RCC 7860 (cell line): Measurements from ENCODE around the gene COL4A2.

ENCODE experiments used
- DNase-seq: peaks from one replicate; pipeline ENCODE4 v3.0.0-alpha.2; 2015; ENCODE audit warnings: low spot score
- FAIRE-seq: peaks from 2 replicates; lab custom pipeline; 2012; peaks lifted over from hg19 to GRCh38; lab: Jason Lieb, UNC

Gene COL4A2

GRCh38 chr13:110396913-110397381 lies 89.9 kb downstream of the COL4A2 start:
- DNase-seq: peak; percentile 96
- peak; percentile 97 for FAIRE-seq

DNA sequence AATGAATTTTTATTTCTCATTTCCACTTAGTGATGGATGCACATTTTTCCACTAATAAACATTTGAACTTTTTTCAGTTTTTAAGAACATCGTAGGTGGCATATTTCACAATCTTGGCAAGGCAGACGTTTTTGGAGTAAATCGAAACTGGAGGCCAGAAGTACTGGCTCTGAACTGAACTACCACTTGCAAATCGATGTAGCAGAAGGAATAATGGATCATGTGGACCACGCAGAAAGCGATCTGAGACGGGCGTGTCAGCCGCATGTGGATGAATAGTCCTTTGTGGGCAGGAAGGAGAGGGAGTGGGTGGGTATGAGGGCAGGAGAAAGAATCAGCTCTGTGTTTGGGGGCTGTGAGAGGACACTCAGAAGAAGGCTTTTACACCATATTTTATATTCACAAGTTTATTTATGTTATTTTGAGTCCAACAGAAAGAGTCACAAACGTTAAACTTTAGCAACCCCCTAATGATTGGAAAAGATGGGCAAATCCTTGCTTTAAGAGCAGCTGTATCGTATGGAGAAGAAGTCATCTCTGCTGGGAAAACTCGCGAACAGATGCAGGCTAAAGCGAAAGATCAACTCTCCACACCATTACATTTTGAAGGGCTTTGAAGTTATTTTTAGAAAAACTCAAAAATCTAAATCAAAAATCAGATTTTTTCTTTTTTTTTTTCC lies 90.5 kb downstream of the COL4A2 start:
- DNase-seq (no peak), FAIRE-seq (no peak)

GRCh38 chr13:110398564-110399507 lies 91.8 kb downstream of the COL4A2 start:
- FAIRE-seq: no peak

DNA sequence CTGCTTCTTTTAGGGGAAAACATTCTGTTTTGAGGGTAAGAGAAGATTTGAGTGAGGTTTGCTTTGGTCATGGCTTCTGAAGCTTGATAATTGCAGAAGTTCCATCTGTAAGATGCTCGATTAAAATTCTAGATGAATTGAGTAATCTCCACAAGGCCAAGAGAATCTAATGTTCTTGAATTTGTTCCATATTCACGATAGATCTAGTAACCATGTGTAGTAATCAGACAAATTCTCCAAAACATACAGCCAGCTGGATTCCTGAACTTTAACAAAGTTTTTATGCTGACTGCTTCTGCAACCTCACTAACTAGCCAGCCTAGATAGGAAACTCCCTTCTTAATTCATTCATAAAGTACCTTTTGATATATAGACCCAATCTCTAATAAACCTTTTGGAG lies 92.7 kb downstream of the COL4A2 start:
- DNase-seq (no peak), FAIRE-seq (no peak)

More at GRCh38 chr13:110398564-110399507, 91.8 kb downstream of the COL4A2 start:
- DNase-seq: no peak

GRCh38 chr13:110400786-110401533 lies 93.9 kb downstream of the COL4A2 start:
- no peak for DNase-seq
- FAIRE-seq: no peak

GRCh38 chr13:110402299-110403069 lies 95.4 kb downstream of the COL4A2 start:
- FAIRE-seq (no peak), DNase-seq (no peak)

- DNase-seq (peak; percentile 32), FAIRE-seq (no peak)
Observed at GRCh38 chr13:110403315-110403714, 96.2 kb downstream of the COL4A2 start.

GRCh38 chr13:110403721-110404120 lies 96.6 kb downstream of the COL4A2 start:
- no peak for DNase-seq
- FAIRE-seq: no peak

DNA sequence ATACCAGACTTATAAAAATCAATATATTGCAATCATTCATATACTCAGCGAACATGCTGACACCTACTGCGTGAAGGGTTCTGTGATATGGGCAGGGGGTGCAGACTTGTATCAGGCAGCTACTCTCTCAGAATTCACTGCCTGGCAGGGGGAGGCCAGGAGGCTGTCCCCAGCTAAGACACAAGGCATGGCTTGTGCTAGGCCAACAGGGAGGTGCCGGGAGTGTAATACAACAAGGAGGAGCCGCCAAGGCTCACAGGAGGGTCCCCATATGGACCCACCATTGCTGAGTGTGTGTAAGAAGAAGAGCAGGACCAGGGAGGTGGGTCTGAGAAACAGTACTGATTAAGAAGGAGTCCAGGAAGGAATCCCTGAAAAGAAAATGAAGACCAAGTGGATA lies 97.2 kb downstream of the COL4A2 start:
- DNase-seq (no peak), FAIRE-seq (no peak)

DNA sequence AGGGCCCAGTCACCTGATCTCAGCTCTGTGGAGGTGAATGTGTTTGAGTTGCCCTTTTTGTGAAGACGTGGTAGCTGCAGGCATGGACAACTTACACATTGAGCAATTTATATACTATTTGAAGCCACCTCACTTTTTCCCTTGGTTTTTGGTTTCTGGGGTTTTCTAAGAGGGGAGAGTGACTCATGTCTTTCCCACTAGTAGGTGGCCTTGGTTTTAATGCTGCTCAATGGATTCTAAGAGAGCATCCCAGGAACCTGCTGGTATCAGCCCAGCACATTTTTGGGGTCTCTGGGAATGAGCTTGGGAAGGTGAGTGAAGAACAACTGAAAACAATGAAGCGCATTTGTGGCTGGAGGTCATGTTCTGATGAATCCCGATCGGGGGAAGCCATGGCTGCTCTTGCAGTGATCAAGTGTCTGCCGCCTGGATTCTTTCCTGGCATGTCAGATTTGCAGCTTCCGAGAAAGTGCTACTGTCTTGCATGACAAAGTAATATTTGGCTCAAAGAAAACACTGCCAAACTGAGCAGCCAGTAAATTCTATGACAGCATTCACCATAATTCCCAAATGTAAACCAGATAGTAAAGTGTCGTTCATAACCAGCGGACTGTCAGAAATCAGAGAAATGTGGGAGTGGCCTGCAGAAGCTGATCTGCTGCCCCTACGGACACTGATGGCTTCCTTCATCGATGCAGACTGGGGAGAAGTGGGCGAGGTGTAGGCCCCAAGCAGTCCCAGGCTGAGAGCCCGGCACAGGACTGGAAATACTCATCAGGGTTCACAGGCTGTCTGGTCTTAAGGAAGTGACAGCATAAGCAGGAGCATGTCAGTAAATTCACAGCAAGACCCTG lies 98.7 kb downstream of the COL4A2 start:
- FAIRE-seq (no peak), DNase-seq (no peak)

GRCh38 chr13:110407021-110407420 lies 99.9 kb downstream of the COL4A2 start:
- FAIRE-seq (no peak), DNase-seq (no peak)

- DNase-seq (no peak), FAIRE-seq (no peak)
Observed at GRCh38 chr13:110407531-110407930, 100.4 kb downstream of the COL4A2 start.

DNA sequence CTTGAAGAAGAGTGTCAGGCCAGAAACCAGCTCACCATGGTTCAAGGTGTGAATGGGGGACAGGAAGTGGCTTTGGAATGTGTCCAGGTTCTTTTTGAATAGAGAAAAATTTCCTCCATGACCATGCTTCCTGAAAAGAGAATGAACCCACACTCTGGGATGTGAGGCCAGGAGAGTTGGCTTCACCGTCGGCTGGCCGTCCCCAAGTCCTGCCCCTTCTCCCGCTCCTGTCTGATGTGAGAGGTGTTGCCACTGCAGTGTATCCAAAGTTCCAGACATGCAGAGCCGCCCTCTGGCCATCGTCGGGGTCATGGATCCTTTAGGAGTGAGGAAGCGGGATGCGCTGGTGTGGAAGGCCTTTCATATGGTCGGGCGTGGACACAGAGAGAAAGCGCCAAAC lies 101.2 kb downstream of the COL4A2 start:
- FAIRE-seq (no peak), DNase-seq (no peak)

- DNase-seq: peak; percentile 87
- FAIRE-seq: peak; percentile 92
Observed at GRCh38 chr13:110409581-110409992, 102.5 kb downstream of the COL4A2 start.

- DNase-seq (no peak), FAIRE-seq (no peak)
Observed at GRCh38 chr13:110410000-110410399, 102.9 kb downstream of the COL4A2 start.

DNA sequence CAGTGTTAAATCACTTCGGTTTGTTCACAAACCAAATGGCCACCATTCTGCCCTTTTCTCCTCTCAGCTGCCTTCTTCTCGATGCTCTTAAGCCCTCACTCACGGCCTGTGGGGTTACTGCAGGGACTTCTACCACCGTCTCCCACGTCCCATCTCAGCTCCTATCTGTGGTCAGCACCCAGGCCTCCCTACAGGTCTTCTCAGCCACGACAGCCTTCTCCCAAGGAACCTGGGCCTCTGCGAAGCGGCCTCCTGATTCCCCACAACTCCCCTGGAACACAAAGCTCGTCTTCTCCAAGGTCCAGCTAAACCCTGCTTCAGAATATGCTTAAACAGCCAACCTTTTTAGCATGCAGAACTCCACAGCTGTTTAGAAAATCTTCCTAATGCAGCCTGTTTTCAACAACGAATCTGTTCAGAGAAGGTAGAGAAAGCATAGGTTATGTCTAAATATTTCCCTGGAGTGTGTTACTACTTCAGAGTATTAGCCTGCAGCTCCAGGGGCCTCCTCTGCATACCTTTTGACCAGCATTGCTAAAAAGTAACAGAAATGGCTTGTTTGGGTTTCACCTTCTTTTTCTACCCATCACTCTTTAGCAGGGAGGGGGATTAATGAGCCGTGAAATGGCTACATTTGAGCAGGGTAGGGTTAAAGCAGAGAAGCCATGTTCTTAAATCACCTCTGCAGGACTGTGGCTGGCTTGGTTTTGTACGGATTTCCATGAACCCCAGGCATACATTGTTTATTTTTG lies 104.0 kb downstream of the COL4A2 start:
- peak; percentile 91 for FAIRE-seq
- peak; percentile 57 for DNase-seq

GRCh38 chr13:110411688-110412059 lies 104.6 kb downstream of the COL4A2 start:
- no peak for DNase-seq
- no peak for FAIRE-seq

- FAIRE-seq (peak; percentile 92), DNase-seq (peak; percentile 94)
Observed at GRCh38 chr13:110412132-110412914, 105.2 kb downstream of the COL4A2 start.
